Spleen (tissue), 13 donors: Measurements from ENCODE around the gene PKHD1. TPM values are rescaled to one million over a fixed set of nuclear protein-coding genes. Genes with fewer than 3 reads are reported as not detected.

Experiments used
- DNase-seq: peaks from one replicate; pipeline ENCODE4 v3.0.0-alpha.2; 2020
- H3K27ac ChIP-seq, 8 donors: fragments of 200-600 bp; sonication (generic) in 7 of 8; 1 replicate in 4 of 8; 2 replicates in 4 of 8; pipeline versions ENCODE4 v1.5.0 to v1.8.0; 2016 to 2021; ENCODE audit warnings: inconsistent platforms in 4 of 8, mild to moderate bottlenecking in 4 of 8, moderate library complexity in 1 of 8
- H3K27me3 ChIP-seq, 7 donors: fragments of 200-600 bp; sonication (generic) in 6 of 7; replicated peaks in 1 of 7; 1 replicate in 4 of 7; 2 replicates in 3 of 7; pipeline versions ENCODE4 v1.5.0 to v1.8.0; 2016 to 2021; ENCODE audit warnings: inconsistent platforms in 3 of 7, mild to moderate bottlenecking in 1 of 7
- H3K36me3 ChIP-seq, 6 donors: fragments of 200-600 bp; sonication (generic) in 5 of 6; 1 replicate in 4 of 6; 2 replicates in 2 of 6; pipeline versions ENCODE4 v1.5.0 to v1.8.0; 2016 to 2021; ENCODE audit warnings: inconsistent platforms in 2 of 6
- H3K4me1 ChIP-seq, 6 donors: fragments of 200-600 bp; sonication (generic) in 5 of 6; 1 replicate in 3 of 6; 2 replicates in 3 of 6; pipeline versions ENCODE4 v1.5.0 to v1.8.0; 2016 to 2021; ENCODE audit warnings: inconsistent platforms in 3 of 6
- H3K4me3 ChIP-seq, 8 donors: fragments of 200-600 bp; sonication (generic) in 7 of 8; 1 replicate in 4 of 8; 2 replicates in 4 of 8; pipeline versions ENCODE4 v1.5.0 to v1.8.0; 2016 to 2021; ENCODE audit warnings: inconsistent platforms in 4 of 8, mild to moderate bottlenecking in 4 of 8, moderate library complexity in 2 of 8
- H3K9me3 ChIP-seq, 8 donors: fragments of 200-600 bp; sonication (generic) in 7 of 8; 1 replicate in 4 of 8; 2 replicates in 4 of 8; pipeline versions ENCODE4 v1.5.0 to v1.8.0; 2016 to 2021; ENCODE audit warnings: inconsistent platforms in 4 of 8
- CTCF ChIP-seq, 11 experiments: fragments of 200-600 bp in 7 of 11; fragments of 450-650 bp in 4 of 11; sonication (generic) in 4 of 11; IDR thresholded peaks in 8 of 11; conservative IDR thresholded peaks in 3 of 11; 1 replicate in 7 of 11; 2 replicates in 4 of 11; pipeline versions ENCODE4 v1.4.0 to v1.8.0; 2016 to 2021; ENCODE audit warnings: antibody characterized with exemption in 11 of 11, inconsistent platforms in 4 of 11, mild to moderate bottlenecking in 1 of 11
- POLR2A ChIP-seq, 3 donors: fragments of 450-650 bp; IDR thresholded peaks; one replicate each; pipeline ENCODE4 v1.5.1; 2017; ENCODE audit warnings: antibody characterized with exemption in 3 of 3, mild to moderate bottlenecking in 1 of 3
- POLR2AphosphoS5 ChIP-seq, 3 donors: sonication (generic); formaldehyde crosslinking; IDR thresholded peaks; one replicate each; pipeline ENCODE4 v1.5.1; 2017; ENCODE audit warnings: antibody characterized with exemption in 3 of 3
- WGBS, 5 donors: extraction: QIAGEN DNeasy Blood & Tissue Kit in 3 of 5; methylation state at CpG; one replicate each; pipeline versions ENCODE4 v1.1.5 to v1.1.7; 2013 to 2018; 5-methylcytosine and 5-hydroxymethylcytosine counted together
- intact Hi-C: fragments of 100-400 bp; cut with DNase I; formaldehyde crosslinking; loops from one replicate; pipeline ENCODE4 v1.15.0; 2023; ENCODE audit warnings: low total_unique reads
- long read RNA-seq, 2 donors: transcript quantifications; one replicate each; lab custom pipeline, GENCODE V29; 2026
- polyA plus RNA-seq, 3 donors: library from polyadenylated mRNA; stranded (reverse); fragments of 200-250 nt; gene quantifications; one replicate each; pipeline ENCODE4 v1.2.1, GENCODE V29; 2013
- total RNA-seq, 7 donors: library from RNA; depleted of rRNA in 3 of 7; stranded (reverse); fragments of >200 nt in 3 of 7; fragmentation: NEBNext Ultra II Directional in 4 of 7; extraction: Animal tissue kit (Norgen Biotek cat#: 25700) in 4 of 7; gene quantifications; one replicate each; pipeline versions ENCODE4 v1.1.0 to v1.2.1, GENCODE V29; 2016 to 2021
- donor health status: healthy with polysubstance abuse.
- donor health status: DM: no; HTN: no; CAD: no; lungs with moderate emphysema.
- donor health status: DM: no; HTN: no; CAD: no.
- donor health status: Bipolar disorder and iron deficiency.
- donor health status: healthy.
- donor health status: DM: no; HTN: no; CAD: no.
- donor health status: DM: yes; HTN: yes; CAD: no.

The PKHD1 gene
- total RNA-seq (not detected), polyA plus RNA-seq (not detected)
- long read RNA-seq, donor 1: 0 reads
- long read RNA-seq, donor 2: 0 reads

- TF ChIP-seq POLR2AphosphoS5 (IDR thresholded peaks at IDR 0.05) (no peak), CTCF (IDR thresholded peaks at IDR 0.05 in 8 of 11, conservative IDR thresholded peaks at IDR 0.05 in 3 of 11) (peak in 2 of 11 experiments; percentile 15 to 17), POLR2A (IDR thresholded peaks at IDR 0.05) (no peak)
- H3K4me1 ChIP-seq: no peaks in the 10 kb centered on the region
- intact Hi-C loops: no loop called here
- no peak within 1 kb of the TSS for H3K27ac ChIP-seq
- no peaks in the 10 kb centered on the region for H3K36me3 ChIP-seq
- no peaks in the 10 kb centered on the region for H3K9me3 ChIP-seq
- WGBS, 5 donors: 57 to 66% (median 59%) methylated on average over 7 of the region's 7 CpGs
- no peak for DNase-seq
- H3K4me3 ChIP-seq: no peak within 1 kb of the TSS
- H3K27me3 ChIP-seq: no peaks in the 10 kb centered on the region
Measured at GRCh38 chr6:52087498-52087999, at the start of gene PKHD1. Gene PKHD1, minus strand, starts transcription at chr6:52087613. Its CDS starts 2,680 bp downstream, at chr6:52084933.

GRCh38 chr6:52136934-52137467 lies 49.6 kb upstream of the PKHD1 start:
- intact Hi-C loops: no loop called here

GRCh38 chr6:52136055-52136454 lies 48.6 kb upstream of the PKHD1 start:
- H3K36me3 ChIP-seq: no peaks in the 10 kb centered on the region
- no peak for TF ChIP-seq CTCF (IDR thresholded peaks at IDR 0.05 in 8 of 11, conservative IDR thresholded peaks at IDR 0.05 in 3 of 11)
- no peak for TF ChIP-seq POLR2A (IDR thresholded peaks at IDR 0.05)
- TF ChIP-seq POLR2AphosphoS5 (IDR thresholded peaks at IDR 0.05): no peak
- H3K27me3 ChIP-seq: no peaks in the 10 kb centered on the region
- no peak overlapping the region for H3K4me3 ChIP-seq
- no peak for DNase-seq
- WGBS, 5 donors: 73 to 88% (median 74%) methylated on average over 4 of the region's 4 CpGs
- H3K4me1 ChIP-seq: no peaks in the 10 kb centered on the region
- H3K9me3 ChIP-seq: no peaks in the 10 kb centered on the region
- no peak overlapping the region for H3K27ac ChIP-seq
- intact Hi-C loops: no loop called here

More at GRCh38 chr6:52136934-52137467, 49.6 kb upstream of the PKHD1 start:
- no peak overlapping the region for H3K27ac ChIP-seq
- H3K4me3 ChIP-seq: no peak overlapping the region
- TF ChIP-seq POLR2A (IDR thresholded peaks at IDR 0.05): no peak
- no peak for TF ChIP-seq POLR2AphosphoS5 (IDR thresholded peaks at IDR 0.05)
- no peak for TF ChIP-seq CTCF (IDR thresholded peaks at IDR 0.05 in 8 of 11, conservative IDR thresholded peaks at IDR 0.05 in 3 of 11)
- no peak for DNase-seq
- H3K36me3 ChIP-seq: no peaks in the 10 kb centered on the region
- 74 to 85% (median 78%) methylated on average over 12 of the region's 12 CpGs for WGBS, 5 donors
- H3K9me3 ChIP-seq: no peaks in the 10 kb centered on the region
- no peaks in the 10 kb centered on the region for H3K27me3 ChIP-seq
- no peaks in the 10 kb centered on the region for H3K4me1 ChIP-seq

- 87 to 94% (median 91%) methylated on average over 4 of the region's 4 CpGs for WGBS, 5 donors
- intact Hi-C loops: no loop called here
Measured at GRCh38 chr6:52135217-52135616, 47.8 kb upstream of the PKHD1 start.

More at GRCh38 chr6:52135217-52135616, 47.8 kb upstream of the PKHD1 start:
- Histone ChIP-seq H3K9me3 (no peaks in the 10 kb centered on the region), H3K4me3 (no peak overlapping the region), H3K27ac (no peak overlapping the region), H3K27me3 (no peaks in the 10 kb centered on the region), H3K36me3 (no peaks in the 10 kb centered on the region), H3K4me1 (no peaks in the 10 kb centered on the region)
- no peak for DNase-seq
- TF ChIP-seq POLR2AphosphoS5 (IDR thresholded peaks at IDR 0.05) (no peak), POLR2A (IDR thresholded peaks at IDR 0.05) (no peak), CTCF (IDR thresholded peaks at IDR 0.05 in 8 of 11, conservative IDR thresholded peaks at IDR 0.05 in 3 of 11) (no peak)
